Measurements from ENCODE around the gene MAP3K3. TPM values are rescaled to one million over a fixed set of nuclear protein-coding genes. Genes with fewer than 3 reads are reported as not detected.

Gene MAP3K3
- total and polyA plus RNA-seq, 9 of the 15 experiments (the other 6 are each of a cell fraction or from before 2014, with no cell fraction given): 0.69 to 16.5 (median 12.1) TPM

DNA sequence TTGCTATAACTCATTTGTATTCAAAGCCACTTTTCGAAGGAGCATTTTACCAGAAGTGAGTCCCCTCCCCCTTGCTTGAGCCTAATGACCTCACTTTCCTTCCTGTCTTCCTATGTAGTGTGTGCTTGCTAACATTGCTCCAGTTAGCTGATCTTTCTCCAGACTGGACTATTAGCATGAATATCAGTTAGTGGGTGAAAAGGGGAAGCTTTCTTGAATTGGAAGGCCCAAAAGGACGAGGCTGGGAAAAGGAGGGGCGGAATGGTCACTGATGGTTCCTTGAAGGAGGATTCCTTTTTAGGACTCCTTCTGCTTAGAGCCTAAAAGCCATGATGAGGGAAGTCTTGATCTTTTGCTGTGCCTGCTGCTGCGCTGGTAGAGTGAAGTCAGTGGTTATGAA is 11.9 kb downstream of the MAP3K3 start (continued):
- TF ChIP-seq JUN (IDR thresholded peaks at IDR 0.05; ENCODE audit: borderline replicate concordance, low read depth, low read length) (0 out of 2 replicates have a peak, but pooled peaks have one; percentile 12), JUN (CRISPR knock-in tag; IDR thresholded peaks at IDR 0.05; ENCODE audit: borderline replicate concordance) (0 out of 2 replicates have a peak, but pooled peaks have one; percentile 36), FOXK1 (CRISPR knock-in tag; IDR thresholded peaks at IDR 0.05; ENCODE audit: borderline replicate concordance) (0 out of 2 replicates have a peak, but pooled peaks have one; percentile 51), LEF1 (IDR thresholded peaks at IDR 0.05) (peak; percentile 66; the same call in 1 of the 2 replicates), NR2C2 (CRISPR knock-in tag; IDR thresholded peaks at IDR 0.05) (no peak), NR2C2 (tag; IDR thresholded peaks at IDR 0.05) (peak; percentile 41; the same call in 1 of the 2 replicates), ELF1 (tag; IDR thresholded peaks at IDR 0.05) (0 out of 2 replicates have a peak, but pooled peaks have one; percentile 3), SP1 (CRISPR knock-in tag; IDR thresholded peaks at IDR 0.05) (peak; percentile 54; the same call in 1 of the 2 replicates), ETS2 (tag; IDR thresholded peaks at IDR 0.05; ENCODE audit: borderline replicate concordance, poor library complexity, severe bottlenecking) (no peak), ZKSCAN1 (IDR thresholded peaks at IDR 0.05; ENCODE audit: low read depth, low read length) (0 out of 2 replicates have a peak, but pooled peaks have one; percentile 9), FOSL1 (tag; conservative IDR thresholded peaks at IDR 0.05) (no peak), JUND (IDR thresholded peaks at IDR 0.05; ENCODE audit: borderline replicate concordance, low read depth, low read length) (peak; percentile 62; the same call in 1 of the 2 replicates), JUND (tag; IDR thresholded peaks at IDR 0.05; ENCODE audit: borderline replicate concordance, low read depth, low read length) (peak; percentile 55; the same call in 1 of the 3 replicates), HDAC2 (IDR thresholded peaks at IDR 0.05) (0 out of 2 replicates have a peak, but pooled peaks have one; percentile 19), GABPA (tag; conservative IDR thresholded peaks at IDR 0.05; ENCODE audit: low read depth) (peak; percentile 38; the same call in 1 of the 2 replicates), NRF1 (conservative IDR thresholded peaks at IDR 0.05 in 1 of 2, IDR thresholded peaks at IDR 0.05 in 1 of 2) (0 out of 4 replicates have a peak, but pooled peaks have one; percentile 12 to 31), ZFX (CRISPR knock-in tag; IDR thresholded peaks at IDR 0.05) (peak; percentile 28; the same call in 1 of the 2 replicates)
- TF ChIP-seq, protein P1, sequence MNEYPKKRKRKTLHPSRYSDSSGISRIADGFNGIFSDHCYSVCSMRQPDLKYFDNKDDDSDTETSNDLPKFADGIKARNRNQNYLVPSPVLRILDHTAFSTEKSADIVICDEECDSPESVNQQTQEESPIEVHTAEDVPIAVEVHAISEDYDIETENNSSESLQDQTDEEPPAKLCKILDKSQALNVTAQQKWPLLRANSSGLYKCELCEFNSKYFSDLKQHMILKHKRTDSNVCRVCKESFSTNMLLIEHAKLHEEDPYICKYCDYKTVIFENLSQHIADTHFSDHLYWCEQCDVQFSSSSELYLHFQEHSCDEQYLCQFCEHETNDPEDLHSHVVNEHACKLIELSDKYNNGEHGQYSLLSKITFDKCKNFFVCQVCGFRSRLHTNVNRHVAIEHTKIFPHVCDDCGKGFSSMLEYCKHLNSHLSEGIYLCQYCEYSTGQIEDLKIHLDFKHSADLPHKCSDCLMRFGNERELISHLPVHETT (CRISPR knock-in tag; conservative IDR thresholded peaks at IDR 0.05 in 1 of 2, IDR thresholded peaks at IDR 0.05 in 1 of 2): peak in 1 of 2 experiments; percentile 45; a peak in 1 of 4 replicates
- TF ChIP-seq, protein P2, sequence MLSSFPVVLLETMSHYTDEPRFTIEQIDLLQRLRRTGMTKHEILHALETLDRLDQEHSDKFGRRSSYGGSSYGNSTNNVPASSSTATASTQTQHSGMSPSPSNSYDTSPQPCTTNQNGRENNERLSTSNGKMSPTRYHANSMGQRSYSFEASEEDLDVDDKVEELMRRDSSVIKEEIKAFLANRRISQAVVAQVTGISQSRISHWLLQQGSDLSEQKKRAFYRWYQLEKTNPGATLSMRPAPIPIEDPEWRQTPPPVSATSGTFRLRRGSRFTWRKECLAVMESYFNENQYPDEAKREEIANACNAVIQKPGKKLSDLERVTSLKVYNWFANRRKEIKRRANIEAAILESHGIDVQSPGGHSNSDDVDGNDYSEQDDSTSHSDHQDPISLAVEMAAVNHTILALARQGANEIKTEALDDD (IDR thresholded peaks at IDR 0.05): 0 out of 2 replicates have a peak, but pooled peaks have one; percentile 12
- TF ChIP-seq, protein P3, sequence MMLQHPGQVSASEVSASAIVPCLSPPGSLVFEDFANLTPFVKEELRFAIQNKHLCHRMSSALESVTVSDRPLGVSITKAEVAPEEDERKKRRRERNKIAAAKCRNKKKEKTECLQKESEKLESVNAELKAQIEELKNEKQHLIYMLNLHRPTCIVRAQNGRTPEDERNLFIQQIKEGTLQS (IDR thresholded peaks at IDR 0.05): peak; percentile 66
- TF ChIP-seq, protein P3 (CRISPR knock-in tag; conservative IDR thresholded peaks at IDR 0.05): no peak
- TF ChIP-seq, protein P4, sequence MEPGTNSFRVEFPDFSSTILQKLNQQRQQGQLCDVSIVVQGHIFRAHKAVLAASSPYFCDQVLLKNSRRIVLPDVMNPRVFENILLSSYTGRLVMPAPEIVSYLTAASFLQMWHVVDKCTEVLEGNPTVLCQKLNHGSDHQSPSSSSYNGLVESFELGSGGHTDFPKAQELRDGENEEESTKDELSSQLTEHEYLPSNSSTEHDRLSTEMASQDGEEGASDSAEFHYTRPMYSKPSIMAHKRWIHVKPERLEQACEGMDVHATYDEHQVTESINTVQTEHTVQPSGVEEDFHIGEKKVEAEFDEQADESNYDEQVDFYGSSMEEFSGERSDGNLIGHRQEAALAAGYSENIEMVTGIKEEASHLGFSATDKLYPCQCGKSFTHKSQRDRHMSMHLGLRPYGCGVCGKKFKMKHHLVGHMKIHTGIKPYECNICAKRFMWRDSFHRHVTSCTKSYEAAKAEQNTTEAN (CRISPR knock-in tag; IDR thresholded peaks at IDR 0.05): 0 out of 2 replicates have a peak, but pooled peaks have one; percentile 53
